T-helper 1 cell treated with Interleukin-12 subunit alpha and Interleukin-12 subunit beta and Interleukin-4 antibody, amounts not matched to agents 30 ng/mL and 1 ng/mL, for 36 hours (primary cell): ENCODE measurements around the gene GRID1. TPM values are rescaled to one million over a fixed set of nuclear protein-coding genes. Genes with fewer than 3 reads are reported as not detected.

ENCODE experiments used
- intact Hi-C: fragments of 100-400 bp; cut with micrococcal nuclease; formaldehyde crosslinking; loops from one replicate; pipeline ENCODE4 v1.15.1; 2024
- total RNA-seq: library from RNA; stranded (reverse); gene quantifications from 2 replicates; pipeline ENCODE4 v1.2.3, GENCODE V29; 2022

GRID1 gene
- total RNA-seq, 1 donor from 2014 or later = not detected

DNA sequence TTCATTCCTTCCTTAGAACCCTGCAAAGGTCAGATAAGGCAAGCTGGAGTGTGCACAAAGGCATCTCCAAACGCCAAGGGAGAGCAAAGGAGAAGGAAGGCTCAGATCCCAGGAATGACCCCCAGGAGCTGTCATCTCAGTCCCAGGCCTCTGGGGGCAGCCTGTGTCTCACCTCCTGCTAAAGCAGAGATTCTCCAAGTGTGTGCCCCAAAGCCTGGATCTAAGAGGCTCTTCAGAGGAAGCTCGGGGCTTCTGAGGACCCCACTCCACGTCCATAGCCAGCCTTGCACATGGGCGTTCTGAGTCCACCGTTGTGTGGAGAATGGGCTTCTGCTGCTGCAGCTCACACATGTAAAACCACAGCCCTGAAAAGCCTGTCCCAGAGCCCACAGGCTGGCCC lies 5.1 kb upstream of the GRID1 start:
- intact Hi-C loops = no loop called here

- intact Hi-C loops = no loop called here
These were observed 4.5 kb upstream of the GRID1 start for GRCh38 chr10:86371116-86371515.

GRCh38 chr10:86370006-86370585 lies 3.5 kb upstream of the GRID1 start:
- intact Hi-C loops = no loop called here

DNA sequence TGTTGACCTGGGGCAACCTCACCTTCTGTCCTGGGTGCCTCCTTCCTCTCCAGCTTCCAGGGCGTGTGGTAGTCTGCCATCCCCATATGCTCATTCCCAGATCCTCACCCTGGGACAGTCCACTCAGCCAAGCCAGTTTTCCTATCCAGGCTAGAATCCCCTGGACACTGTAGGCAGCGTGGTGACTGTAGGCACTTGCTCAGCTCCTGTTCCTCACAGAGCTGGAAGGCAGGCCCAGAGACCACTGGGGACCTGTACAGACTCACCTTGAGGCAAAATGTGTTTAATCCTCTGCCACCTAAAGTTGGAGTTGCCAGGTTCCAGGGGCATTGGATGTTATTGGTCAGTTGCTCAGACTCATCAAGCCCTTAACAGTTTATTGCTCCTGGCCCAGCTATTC lies 2.4 kb upstream of the GRID1 start:
- intact Hi-C loops = no loop called here

DNA sequence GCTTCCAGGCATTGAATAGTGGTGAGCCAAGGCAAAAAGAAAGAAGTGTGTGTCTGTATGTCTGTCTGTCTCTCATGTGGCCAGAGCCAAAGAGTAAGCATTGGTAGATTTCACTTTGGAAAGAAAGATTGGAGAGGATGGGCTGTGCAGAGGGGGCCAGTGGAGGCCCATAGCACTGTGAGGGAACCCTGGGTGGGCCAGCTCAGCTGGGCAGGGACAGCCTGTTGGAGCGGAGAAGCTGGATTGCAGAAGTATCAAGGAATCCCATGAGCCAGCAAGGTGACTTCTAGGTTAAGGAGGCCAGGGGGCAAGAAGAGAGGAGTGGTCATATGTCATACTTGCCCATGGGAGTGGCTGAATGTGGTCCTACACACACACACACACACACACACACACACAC lies 1.5 kb upstream of the GRID1 start:
- intact Hi-C loops = no loop called here

GRCh38 chr10:86367152-86367951 lies 757 bp upstream of the GRID1 start:
- intact Hi-C loops = no loop called here

GRCh38 chr10:86366902-86367151 lies 232 bp upstream of the GRID1 start:
- intact Hi-C loops = no loop called here

DNA sequence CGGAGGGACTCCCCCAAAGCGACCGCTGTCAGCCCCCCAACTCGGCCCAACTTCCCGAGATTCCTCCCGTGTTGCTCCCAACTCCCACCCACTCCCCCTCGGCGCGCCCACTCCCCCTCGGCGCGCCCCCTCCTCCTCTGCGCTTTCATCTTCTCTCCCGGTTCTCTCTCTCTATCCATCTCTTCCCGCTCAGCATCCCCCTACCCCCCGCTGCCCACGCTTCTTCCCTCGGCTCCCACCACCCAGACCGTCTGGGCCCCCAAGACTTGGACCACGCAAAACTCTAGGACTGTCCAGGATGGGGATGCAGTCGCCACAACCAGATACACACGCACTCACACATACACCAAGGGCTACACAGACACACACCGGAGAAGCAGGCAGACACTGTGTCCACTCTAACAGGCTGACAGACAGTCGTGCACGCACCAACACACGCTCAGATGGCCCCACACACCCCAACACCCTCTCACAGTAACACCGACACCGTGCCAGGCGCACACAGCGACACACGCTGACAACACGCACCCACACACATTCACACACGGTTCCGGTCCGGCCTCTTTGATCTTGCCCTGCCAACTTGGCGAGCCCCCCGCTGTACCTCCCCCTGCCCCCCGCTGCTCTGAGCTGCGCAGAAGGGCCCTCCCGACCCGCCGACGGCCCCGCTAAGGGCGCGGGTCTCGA lies 1.1 kb downstream of the GRID1 start:
- intact Hi-C loops = no loop called here

- intact Hi-C loops = no loop called here
These were observed 1.9 kb downstream of the GRID1 start for GRCh38 chr10:86364491-86365345.

GRCh38 chr10:86363833-86364490 lies 2.6 kb downstream of the GRID1 start:
- intact Hi-C loops = no loop called here

- intact Hi-C loops = no loop called here
These were observed 3.3 kb downstream of the GRID1 start for GRCh38 chr10:86363184-86363832.

GRCh38 chr10:86362586-86363183 lies 3.9 kb downstream of the GRID1 start:
- intact Hi-C loops = no loop called here

DNA sequence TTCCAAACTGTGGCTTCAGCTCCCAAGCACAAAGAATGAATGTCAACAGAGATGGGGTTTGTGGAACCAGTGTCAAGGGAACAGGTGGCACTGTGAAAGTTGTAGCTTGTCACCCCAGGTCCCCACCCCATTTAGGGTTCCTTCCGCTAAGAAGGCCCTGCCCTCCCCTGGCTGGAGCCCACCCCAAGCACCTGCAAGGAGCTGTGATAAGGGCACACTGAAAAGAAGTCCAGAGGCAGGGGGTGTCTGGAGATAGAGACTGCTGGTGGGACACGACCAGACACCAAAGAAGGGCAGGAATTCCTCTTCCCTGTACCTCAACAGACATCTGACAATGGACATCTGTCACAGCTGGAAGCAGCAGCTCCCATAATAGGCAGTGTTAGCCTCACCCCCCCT lies 4.5 kb downstream of the GRID1 start:
- intact Hi-C loops = no loop called here

DNA sequence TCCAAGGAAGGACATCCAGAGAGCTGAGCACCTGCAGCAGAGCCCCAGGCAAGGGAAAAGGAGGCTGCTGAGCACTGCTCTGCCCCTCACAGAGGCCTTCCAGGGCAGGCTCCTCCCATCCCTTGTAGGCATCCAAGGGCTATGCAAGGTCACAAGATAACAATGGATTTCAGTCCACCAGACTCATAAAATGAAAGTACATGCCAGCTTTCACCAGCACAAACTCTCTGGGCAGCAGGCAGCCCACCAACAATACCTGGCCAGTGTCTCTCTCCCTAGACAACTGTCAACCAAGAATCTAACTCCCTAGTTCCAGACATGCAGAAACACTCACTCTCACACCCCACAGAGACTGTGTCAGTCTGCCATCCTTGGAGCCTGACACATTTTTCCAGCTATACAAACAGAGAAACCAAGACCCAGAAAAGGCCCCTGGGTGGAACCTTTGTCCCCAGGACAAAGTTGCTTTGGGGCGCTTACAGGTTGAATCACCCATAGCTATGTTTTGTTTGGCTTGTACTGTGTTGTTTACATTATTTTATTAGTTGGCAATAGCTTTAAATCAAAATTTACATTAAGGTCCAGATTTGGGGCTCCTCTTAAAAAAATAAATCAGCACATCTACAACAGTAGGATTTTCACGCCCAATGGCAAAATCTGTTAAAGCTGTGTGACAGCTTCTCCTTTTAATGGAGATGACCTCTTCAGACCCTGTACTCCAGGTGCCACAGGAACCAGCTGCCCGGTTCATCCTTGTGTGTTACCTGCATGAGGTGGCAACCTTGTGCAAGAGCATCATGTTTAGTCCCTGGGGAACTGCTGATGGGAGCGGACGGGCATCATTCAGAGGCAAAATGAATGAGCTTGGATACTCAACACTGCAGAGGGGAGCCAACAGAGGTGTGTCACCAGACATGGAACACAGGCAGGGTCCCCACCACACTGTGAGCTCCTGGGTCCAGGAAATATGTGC lies 5.2 kb downstream of the GRID1 start:
- intact Hi-C loops = no loop called here

GRCh38 chr10:86360657-86361056 lies 5.9 kb downstream of the GRID1 start:
- intact Hi-C loops = no loop called here

GRCh38 chr10:86359954-86360353 lies 6.6 kb downstream of the GRID1 start:
- intact Hi-C loops = no loop called here

GRCh38 chr10:86359111-86359510 lies 7.5 kb downstream of the GRID1 start:
- intact Hi-C loops = no loop called here

DNA sequence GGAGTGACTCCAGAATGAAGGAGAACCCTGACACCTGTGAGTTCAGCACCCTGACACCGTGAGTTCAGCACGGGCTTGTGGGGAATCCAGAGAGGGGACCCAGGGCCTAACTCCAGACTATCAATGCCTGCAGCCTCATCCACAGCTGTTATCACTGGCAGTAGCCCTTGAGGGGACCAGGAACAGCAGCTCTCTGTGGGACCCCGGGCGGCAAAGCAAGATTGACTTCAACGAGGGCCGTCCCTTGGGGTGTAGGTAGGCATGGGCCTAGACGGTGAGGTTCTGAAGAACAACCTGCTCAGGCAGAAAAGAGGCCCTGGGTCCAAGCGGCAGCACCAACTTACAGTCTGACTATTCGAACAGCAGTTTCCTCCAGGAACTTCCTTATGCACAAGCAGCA lies 8.9 kb downstream of the GRID1 start:
- intact Hi-C loops = no loop called here

DNA sequence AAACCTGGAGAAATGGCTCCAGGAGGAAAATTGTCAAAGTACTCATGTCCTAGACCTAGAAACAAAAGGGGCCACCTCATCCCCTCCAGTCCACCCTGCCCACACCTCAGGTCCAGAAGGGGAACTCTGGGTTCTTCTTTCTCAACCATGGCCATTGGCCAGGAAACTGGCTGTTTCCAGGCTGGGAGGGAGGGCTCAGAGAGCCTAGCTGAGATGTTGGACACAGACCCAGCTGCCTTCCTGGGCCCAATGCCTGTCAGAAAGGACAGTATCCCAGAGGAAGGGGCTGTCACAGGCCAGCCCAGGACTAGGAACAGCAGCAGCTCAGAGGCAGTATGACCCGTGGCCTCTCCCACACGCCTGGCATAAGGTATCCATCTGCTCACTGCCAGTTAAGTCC lies 9.6 kb downstream of the GRID1 start:
- intact Hi-C loops = no loop called here
